ENCODE measurements around the gene MTUS2.

MTUS2 gene

DNA sequence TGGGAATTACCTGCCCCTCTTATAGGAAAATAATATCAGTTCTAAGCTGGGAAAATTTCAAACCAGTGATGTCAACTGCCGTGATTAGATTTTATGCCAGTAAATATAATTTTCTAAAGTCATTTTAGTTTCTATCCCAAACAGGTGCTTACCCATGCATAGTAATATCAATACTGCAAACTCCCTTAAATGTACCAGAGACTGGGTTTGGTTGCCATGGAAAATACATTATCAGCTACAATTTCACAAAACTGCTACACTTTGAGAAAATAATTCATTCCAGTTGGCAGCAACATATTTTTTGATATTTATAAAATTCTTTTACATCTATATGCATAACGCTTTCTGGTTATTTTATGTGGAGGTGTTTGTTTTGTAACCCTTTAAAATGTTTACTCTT is 631.8 kb downstream of the MTUS2 start:
- no peak for DNase-seq (ENCODE audit: low read depth, low spot score)

DNA sequence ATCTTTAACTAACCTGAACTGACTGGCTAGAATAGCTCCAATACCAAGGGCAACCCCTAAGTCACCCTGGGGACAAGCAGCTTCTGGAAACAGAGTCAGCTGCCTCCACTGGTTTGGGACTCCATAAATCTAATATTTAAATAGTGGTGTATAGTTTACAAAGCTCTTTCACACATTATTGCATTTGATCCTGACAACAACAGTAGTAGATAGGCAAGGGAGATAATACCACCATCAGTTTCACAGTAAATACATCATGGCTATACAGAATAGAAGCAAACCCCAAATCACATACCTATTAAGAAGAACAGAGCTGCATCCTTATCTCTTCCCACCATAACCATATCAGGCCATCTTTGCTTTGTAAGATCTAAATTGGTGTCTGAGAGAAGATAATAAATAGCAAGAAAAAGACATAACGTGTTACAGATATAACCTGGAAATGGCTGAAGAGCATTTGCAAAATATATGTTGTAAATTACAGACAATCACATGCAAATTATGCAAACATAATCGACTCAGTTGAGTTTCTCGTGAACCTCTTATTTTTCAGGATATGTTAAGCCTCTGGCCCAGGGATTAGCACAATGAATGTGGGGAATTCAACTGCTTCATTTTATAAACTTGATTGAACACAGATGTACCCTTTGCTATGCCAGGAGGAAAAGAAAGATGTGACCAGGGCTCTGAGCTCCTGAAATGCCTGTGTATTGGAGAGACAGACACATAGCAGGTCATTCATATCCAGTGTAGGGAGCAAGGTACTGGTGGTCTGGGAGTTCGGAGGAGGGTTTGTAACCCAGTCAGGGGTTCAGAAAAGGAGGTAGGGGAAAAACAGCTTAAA is 632.9 kb downstream of the MTUS2 start:
- no peak for DNase-seq (ENCODE audit: low read depth, low spot score)

DNA sequence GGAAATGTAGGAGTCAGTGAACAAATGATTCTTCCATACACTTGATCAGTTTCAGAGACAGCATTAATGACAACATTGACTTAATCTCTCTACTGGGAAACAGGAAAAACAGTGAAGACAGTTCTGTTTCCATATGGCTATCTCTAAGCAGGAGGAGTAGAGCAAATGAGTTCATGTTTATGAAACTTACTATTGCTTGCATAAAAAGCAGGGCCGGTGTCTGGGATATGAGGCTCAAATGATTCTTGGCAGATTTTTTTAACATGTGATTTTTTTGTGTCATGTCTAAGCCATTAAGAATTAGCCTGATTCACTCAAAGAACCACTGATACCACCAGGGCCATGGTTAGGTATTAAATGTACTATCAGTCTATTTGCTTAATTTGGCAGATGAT is 633.5 kb downstream of the MTUS2 start:
- no peak for DNase-seq (ENCODE audit: low read depth, low spot score)

DNA sequence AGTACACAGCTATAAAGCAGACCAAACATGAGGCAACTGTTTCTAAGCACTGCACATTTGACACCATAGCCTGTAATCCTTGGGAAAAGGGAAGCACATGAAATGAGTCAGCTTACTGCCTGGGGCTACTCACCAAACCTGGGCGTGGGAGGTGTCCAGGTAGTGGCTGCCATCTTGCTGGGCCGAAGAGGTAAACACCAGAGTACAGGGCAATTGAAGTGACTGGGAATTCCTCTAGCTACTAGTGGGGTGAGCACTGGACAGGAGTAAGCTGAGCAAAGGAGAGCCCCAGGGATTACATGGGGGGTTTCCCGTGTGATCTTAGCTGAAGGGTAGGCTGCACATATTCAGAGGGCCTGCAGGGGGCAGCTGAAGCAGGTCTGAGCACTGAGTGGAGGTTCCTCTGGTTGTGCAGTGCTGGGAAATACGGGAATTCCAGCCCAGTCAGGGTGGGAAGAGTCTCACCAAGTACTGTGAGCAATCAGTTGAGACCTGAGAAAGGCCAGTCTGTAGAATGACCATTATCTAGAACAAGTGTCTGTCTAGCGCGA is 634.9 kb downstream of the MTUS2 start:
- DNase-seq (ENCODE audit: low read depth, low spot score): peak; percentile 42

DNA sequence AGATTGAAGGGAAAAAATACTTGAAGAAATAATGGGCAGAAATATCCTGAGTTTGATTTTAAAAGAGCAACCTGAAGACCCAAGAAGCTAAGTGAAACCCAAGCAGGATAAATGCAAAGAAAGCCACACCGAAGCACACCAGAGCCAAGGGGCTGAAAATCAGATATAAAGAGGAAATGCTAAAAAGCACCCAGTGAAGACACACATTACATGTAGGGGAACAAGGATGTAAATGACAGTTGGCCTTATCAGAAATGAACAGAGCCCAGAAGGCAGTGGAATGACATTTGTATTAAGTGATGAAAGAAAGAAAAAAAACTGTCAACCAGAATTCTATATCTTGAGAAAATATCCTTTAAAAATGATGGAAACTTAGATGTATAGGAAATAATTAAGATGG is 636.3 kb downstream of the MTUS2 start:
- DNase-seq (ENCODE audit: low read depth, low spot score): no peak

DNA sequence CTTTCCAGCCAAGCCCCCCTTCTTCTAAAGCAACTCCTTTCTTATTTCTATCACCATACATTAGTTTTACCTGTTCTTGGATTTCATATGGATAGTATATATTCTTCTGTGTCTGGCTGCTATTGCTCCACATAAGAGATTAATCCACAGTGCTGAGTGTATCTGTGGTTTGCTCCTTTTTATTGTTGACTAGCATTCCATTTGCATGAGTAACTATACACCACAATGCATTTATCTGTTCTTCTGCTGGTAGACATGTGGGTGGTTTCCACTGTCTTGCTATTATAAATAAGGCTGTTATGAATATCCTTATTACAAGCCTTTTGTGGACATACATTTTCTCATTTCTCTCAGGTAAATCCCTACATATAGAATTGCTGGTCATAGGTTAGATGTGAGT is 637.2 kb downstream of the MTUS2 start:
- no peak for DNase-seq (ENCODE audit: low read depth, low spot score)

DNA sequence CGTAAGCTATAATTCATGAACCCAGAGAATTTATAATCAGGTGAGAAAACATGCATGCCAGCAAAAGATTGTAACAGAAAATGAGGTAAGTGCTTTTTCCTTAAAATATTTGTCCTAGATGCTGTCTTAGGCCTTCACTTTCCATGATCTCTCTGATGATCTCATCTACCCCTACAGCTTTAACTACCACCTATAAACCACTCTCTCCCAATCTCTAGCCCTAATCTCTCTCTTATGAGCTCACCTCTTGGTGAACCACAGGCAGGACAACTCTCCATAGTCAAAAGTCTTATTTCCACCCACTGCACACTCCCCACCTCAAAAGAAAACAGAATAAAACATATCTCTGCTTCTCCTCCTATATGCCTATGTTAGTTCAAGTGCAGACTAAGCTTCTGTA is 638.3 kb downstream of the MTUS2 start:
- DNase-seq (ENCODE audit: low read depth, low spot score): no peak

DNA sequence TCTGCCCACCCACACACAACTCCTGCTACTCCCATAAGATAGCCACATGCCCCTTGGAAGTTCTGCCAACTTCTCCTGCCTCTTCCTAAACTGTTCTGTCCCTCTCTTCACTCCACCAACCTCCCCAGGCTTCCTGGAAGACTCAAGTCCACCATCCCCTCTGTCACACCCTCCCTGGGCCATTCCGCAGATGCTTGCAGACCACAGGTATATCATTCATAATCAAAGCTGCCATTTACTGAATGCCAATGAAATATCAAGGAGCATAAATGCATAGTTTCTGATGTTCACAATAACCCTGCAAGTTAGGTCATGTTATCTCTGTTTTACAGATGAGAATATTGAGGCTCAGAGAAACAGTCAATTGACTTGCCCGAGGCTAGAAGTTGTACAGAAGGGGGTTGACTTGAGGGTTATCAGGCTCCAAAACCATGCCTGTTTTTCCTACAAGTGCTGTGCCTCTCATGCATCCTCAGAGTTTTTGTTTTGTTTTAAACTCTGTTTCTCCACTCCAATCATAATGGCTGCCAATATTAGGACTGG is 639.7 kb downstream of the MTUS2 start:
- no peak for DNase-seq (ENCODE audit: low read depth, low spot score)

DNA sequence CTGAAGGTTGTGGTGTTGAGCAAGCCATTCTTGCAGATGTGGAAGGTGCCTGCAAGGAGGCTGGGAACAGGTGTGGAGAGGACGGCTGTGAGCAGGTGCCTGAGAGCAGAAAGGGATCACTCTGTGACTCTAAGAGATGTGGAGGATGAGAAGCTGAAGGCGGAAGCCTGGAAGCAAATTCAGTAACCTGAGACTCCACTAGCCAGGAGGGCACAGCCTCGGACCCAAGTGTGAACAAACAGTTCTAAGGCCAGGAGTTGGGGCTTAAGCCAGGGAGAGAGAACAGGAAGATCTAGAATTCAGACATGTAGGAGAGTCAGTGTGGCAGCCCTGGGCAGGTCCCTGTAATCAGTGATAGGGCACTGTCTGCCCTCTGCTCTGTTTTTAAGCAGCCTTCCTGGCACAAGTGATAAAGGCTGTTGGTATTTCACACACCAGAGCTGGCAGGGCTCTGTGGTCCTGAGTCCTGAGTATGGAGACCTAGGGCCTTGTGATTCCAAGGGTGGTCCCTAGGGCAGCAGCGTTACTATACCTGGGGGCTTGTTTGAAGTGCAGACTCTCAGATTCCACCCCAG is 644.1 kb downstream of the MTUS2 start:
- no peak for DNase-seq (ENCODE audit: low read depth, low spot score)

DNA sequence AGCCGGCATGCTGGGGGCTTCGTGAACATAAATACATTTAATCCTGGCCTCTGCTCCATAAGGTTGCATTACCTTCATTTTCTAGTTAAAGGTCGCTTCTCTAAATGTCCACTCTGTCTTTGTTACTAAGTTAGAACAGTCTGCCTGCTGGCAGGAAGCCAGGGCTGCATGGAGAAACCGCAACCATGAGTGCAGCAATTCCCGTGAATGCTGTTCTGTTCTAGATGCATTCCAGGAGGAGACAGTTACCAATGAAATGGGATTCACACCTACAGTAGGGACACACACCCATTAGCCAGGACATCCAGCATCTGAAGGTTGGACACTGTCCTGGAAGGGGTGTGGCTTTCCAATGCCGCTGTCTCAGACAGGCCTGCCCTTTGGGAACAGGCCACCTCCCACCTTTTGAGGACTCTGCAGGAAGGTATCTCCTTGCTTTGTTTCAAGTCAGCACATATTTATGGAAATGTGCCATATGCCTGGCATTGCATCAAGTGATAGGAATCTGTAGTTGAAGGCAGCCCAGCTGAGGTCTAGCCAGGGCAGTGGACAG is 645.7 kb downstream of the MTUS2 start:
- no peak for DNase-seq (ENCODE audit: low read depth, low spot score)

DNA sequence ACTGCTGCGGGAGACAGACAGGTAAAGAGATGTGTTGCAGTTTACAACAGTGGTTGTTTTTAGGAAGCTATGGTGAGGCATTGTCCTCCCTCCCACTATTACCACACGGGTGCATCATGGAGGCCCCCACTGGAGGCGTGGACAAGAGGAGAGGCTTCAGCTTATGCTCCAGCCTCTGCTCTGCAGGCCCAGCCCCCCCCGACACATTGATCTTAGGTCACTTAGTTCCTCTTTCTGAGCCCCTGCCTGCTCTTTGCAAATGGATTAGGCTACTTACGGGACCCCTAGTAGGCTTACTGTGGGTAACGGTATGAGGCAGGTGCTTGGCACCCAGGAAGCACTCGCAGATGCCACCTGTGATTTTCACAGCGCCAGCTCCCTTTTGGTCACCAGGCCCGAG is 651.4 kb downstream of the MTUS2 start:
- DNase-seq (ENCODE audit: low read depth, low spot score): no peak

DNA sequence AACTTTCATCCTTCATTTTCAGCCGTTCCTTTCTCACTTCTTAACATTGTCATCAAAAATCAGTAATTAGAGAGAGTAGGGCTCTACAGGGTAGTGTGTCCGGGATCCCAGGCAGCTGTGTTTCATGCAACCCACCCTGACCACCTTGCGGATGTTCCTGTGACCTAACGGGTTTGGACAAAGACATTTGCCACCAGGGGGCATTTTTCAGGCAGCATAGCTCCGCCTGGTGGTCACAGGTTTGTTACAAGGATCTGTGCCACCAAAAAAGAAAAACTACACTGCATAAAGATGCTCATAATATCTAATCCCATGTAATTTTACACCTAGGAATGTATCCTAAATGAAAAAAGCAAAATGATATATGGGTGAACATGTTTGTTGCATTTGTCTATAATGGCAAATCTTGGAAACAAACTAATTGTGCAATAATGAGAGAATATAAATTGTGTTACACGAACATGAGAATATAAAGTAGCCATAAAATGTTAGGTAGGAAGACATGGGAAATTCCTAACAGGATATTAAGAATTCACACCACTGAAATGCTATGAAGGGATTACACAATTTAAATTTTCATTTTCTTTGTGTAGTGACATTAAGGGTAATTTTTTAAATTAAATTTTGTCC is 652.3 kb downstream of the MTUS2 start:
- DNase-seq (ENCODE audit: low read depth, low spot score): peak; percentile 38

DNA sequence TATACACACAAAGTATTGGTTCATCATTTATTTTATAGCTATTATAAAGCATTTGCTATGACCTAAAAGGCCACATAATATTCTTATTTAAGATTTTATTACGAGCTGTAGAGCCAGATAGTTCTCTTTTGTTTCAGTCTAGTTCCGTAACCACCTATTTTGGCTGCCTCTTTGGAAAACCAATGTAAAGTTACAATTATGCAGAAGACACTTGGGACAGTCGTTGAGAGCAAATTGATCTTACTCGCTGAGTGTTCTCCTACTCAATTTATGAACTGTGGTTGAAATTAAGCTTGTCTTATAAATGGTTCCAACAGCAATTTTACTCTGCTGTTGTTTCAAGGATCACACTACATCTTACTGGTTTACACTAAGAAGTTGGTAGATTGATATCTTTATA is 653.0 kb downstream of the MTUS2 start:
- no peak for DNase-seq (ENCODE audit: low read depth, low spot score)

DNA sequence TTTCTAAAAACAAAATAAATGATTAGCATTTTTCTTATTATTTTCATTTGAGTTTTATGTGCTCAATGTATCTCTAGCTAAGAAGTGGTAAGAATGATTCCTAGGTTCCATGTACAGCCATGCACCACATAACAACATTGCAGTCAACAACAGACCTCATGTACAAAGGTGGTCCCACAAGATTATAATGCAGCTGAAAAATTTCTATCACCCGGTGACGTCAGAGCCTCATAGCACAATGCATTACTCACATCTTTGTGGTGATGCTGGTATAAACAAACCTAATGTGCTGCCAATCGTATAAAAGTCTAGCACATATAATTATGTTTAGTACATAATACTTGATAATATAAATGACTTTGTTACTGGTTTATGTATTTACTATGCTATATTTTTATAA is 654.9 kb downstream of the MTUS2 start:
- DNase-seq (ENCODE audit: low read depth, low spot score): no peak

DNA sequence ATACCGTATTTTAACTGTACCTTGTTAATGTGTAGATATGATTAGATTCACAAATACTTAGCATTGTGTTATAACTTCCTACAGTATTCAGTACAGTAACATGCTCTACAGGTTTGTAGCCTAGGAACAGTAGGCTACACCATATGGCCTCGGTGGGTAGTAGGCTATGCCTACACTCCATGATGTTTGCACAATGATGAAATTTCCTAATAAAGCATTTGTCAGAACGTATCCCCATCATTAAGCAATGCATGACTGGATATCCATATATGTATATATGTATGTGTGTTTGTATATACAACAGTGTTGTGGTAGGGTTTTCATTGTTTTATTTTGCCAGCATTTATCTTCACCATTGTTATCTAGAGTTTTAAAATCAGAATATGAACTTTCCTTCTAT is 655.9 kb downstream of the MTUS2 start:
- DNase-seq (ENCODE audit: low read depth, low spot score): no peak

DNA sequence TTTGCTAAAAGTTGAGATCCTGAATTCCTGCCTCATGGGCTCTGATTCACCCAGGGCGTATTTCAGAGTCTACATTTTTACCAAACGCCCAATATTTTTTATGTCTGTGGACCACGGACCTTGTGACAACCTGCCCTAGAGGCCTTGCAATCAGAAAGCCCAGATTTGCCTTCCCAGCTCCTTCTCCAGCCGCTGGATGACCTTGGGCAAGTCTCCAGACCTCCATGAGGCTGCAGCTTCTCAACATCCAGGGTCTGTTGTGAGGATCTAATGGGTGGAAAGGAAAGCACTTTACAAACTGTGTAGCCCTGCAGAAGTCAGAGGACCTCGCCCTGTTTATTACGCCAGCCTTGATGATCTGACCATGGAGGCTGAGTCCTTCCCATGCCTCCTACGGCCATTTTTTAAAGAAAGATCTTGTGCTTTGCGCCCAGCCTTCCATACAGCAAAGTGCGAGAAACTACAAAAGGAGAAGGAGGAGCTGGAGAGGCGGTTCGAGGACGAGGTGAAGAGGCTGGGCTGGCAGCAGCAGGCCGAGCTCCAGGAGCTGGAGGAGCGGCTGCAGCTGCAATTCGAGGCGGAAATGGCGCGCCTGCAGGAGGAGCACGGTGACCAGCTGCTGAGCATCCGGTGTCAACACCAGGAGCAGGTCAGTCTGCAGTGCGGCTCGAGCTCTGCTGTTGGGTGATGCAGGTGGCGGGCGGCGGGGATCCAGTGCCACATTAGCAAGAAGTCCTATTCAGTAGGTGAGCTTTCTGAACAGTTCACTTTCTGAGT is 659.8 kb downstream of the MTUS2 start:
- DNase-seq (ENCODE audit: low read depth, low spot score): no peak

DNA sequence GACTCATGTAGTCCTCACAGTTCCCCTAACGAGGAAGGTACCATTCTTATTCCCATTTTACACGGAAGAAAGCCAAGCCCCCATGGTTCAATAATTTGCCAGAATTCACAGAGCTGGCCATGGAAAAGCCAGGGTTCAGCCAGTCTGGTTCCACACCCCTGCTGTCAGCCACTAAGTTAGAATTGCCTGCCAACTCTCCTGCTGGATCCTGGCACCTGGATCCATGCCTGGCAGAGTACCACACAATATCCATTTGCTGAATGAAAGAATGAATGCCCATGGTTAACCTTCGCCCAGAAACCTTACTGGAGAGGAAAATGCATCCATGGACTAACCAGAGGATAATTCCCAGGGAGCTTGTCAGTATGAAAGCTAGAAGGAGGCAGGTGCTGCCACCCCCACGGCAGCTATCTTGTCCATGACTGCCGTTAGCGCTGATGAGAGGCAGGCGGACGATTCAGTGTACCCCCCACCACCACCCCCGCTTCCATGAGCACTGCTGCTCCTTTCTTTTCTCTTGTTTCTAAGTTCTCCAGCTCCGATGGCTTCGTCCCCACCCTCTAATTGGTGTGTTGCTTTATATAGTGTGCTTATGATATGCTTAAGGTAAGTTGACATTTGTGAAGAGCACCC is 660.9 kb downstream of the MTUS2 start:
- DNase-seq (ENCODE audit: low read depth, low spot score): no peak

DNA sequence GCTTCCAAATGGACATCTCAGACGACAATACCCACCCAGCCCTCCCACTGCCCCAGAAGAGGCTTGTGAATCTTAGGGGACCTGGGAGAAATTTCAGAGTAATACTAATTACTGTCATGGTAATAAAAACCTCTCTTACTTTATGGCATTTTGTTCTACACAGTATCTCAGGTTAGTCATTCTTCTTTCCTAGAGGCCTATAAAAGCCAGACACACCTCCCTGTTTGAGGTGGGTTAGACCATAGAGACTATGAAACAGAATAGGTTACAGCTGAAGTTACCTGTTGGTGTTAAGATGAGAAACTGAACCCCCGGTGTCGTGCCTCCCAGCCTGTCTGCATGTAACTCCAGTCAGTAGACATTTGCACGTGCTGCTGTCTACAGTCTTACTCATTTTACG is 661.5 kb downstream of the MTUS2 start:
- no peak for DNase-seq (ENCODE audit: low read depth, low spot score)

DNA sequence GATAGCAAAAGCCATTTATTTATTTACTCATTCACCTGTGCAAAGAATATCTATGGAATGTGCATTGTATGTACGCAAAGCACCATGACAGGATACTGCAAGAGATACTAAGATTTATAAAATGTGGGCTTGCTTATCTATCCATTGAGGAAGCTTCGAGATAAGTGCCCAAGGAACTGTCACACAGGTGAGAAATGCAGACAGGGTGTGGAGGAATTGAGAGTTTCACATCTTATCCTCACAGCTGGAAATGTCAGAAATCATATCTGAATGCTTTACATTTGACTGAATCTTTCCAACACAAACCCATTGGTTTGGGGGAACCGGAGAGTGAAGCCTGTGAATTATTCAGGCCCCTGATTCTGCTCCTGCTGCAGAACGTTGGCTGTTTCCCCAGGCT is 662.4 kb downstream of the MTUS2 start:
- no peak for DNase-seq (ENCODE audit: low read depth, low spot score)

DNA sequence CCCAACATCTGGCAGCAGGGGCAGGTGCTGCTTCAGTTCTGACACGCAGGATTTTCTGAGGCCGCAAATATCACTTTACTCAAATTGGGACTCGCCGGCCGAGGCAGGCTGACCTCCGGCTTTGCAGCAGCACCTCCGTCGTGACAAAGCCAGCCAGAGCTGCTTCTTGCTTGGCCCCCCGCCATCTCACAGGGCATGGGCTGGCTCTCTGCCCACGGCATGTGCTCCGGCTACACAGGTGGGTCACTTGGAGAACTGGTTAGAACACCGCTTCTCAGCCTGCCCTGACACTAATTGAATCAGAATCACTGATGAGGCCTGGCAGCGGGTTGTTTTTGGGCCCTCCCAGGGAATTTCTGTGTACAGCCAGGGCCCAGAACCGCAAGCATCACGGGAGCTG is 663.1 kb downstream of the MTUS2 start:
- no peak for DNase-seq (ENCODE audit: low read depth, low spot score)

DNA sequence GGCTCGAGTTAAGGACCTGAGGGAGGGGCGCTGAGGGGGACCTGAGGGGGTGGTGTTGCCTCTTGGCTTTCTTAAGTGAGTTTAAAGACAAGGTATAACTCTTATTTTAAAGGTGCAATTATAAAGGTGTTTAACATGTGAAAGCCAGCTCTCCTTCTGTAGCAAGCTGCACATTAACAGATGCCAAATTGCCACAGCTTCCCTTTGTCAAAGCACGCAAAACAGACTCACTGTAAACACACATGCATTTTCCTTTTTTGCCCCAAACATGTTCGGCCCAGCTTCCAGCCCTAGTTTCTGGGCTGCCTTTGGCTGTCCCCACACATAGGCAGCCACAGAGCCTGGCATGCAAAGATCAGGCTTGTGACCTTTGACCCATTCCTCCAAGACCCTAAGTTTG is 663.5 kb downstream of the MTUS2 start:
- DNase-seq (ENCODE audit: low read depth, low spot score): no peak
